HepG2 (cell line): ENCODE results near the gene ABHD18.
"Not testable (repeated sequence)": the region's sequence is repeated elsewhere in the genome, so short reads cannot be mapped to it uniquely, and the experiment has no call there.

Experiments
- CTCF ChIP-seq: sonication (generic); formaldehyde crosslinking; IDR thresholded peaks from 2 replicates; pipeline ENCODE4 v1.5.0; 2020; ENCODE audit warnings: mild to moderate bottlenecking, missing genetic modification reagents, moderate library complexity
- MNT ChIP-seq: fragments of 450-650 bp; IDR thresholded peaks from 2 replicates; pipeline ENCODE4 v1.6.1; 2016
- NFYB ChIP-seq: sonication (generic); formaldehyde crosslinking; IDR thresholded peaks from 2 replicates; pipeline ENCODE4 v1.4.0; 2020; ENCODE audit warnings: missing genetic modification reagents
- TAF1 ChIP-seq: sonication (generic); formaldehyde crosslinking; IDR thresholded peaks from 2 replicates; pipeline ENCODE4 v1.4.0; 2020; ENCODE audit warnings: missing genetic modification reagents

- TF ChIP-seq CTCF (CRISPR knock-in tag); MNT; NFYB (CRISPR knock-in tag); TAF1 (CRISPR knock-in tag): not testable (repeated sequence)
Measured at GRCh38 chr4:127964426-127965061, 662 bp upstream of the ABHD18 start.
